Kidney (tissue), 14 donors: Measurements from ENCODE around the gene DCAF6. TPM values are rescaled to one million over a fixed set of nuclear protein-coding genes. Genes with fewer than 3 reads are reported as not detected.

Experiments
- DNase-seq, 5 donors: peaks; one replicate each; pipeline ENCODE4 v3.0.0-alpha.2; 2013 to 2020
- FAIRE-seq: peaks from 2 replicates; lab custom pipeline; 2012; peaks lifted over from hg19 to GRCh38; lab: Jason Lieb, UNC
- H3K27ac ChIP-seq, 2 donors: one replicate each; pipeline ENCODE4 v1.7.0; 2013; ENCODE audit warnings: low read depth in 2 of 2, low read length in 2 of 2, inconsistent platforms in 1 of 2
- H3K27me3 ChIP-seq: one replicate; pipeline ENCODE4 v1.7.1; 2013; ENCODE audit warnings: low read length, inconsistent platforms; ENCODE audit not compliant: control insufficient read depth, insufficient read depth
- H3K36me3 ChIP-seq, 3 donors: one replicate each; pipeline versions ENCODE4 v1.7.0 to v1.7.1; 2013; ENCODE audit warnings: low read length in 3 of 3, control low read depth in 1 of 3, inconsistent platforms in 1 of 3; ENCODE audit not compliant: insufficient read depth in 3 of 3, control insufficient read depth in 2 of 3
- H3K4me1 ChIP-seq, 3 donors: one replicate each; pipeline versions ENCODE4 v1.7.0 to v1.7.1; 2013; ENCODE audit warnings: low read length in 3 of 3, inconsistent platforms in 1 of 3, low read depth in 1 of 3; ENCODE audit not compliant: control insufficient read depth in 2 of 3, insufficient read depth in 2 of 3
- H3K4me3 ChIP-seq, 3 donors: one replicate each; pipeline versions ENCODE4 v1.7.0 to v1.8.1; 2013; ENCODE audit warnings: low read length in 3 of 3, control low read depth in 1 of 3, inconsistent platforms in 1 of 3
- H3K9ac ChIP-seq, 3 donors: one replicate each; pipeline versions ENCODE4 v1.7.0 to v1.7.1; 2013; ENCODE audit warnings: low read length in 3 of 3, control low read depth in 1 of 3, inconsistent platforms in 1 of 3
- H3K9me3 ChIP-seq, 3 donors: one replicate each; pipeline versions ENCODE4 v1.7.0 to v1.7.1; 2013; ENCODE audit warnings: low read length in 3 of 3, control low read depth in 1 of 3, inconsistent platforms in 1 of 3; ENCODE audit not compliant: control insufficient read depth in 2 of 3, insufficient read depth in 1 of 3
- intact Hi-C: fragments of 100-400 bp; cut with DNase I; formaldehyde crosslinking; loops from one replicate; pipeline ENCODE4 v1.11.1; 2022
- polyA plus RNA-seq: library from polyadenylated mRNA; stranded (reverse); fragments of 350-450 nt; fragmentation: Illumina TruSeq; extraction: RNeasy Lipid Tissue Mini Kit (QIAGEN cat#74804); gene quantifications from one replicate; pipeline ENCODE4 v1.2.3, GENCODE V29; 2014; ENCODE audit warnings: low read depth, low replicate concordance; ENCODE audit not compliant: insufficient read depth
- total RNA-seq: library from RNA; stranded (reverse); fragmentation: NEBNext Ultra II Directional; extraction: Animal tissue kit (Norgen Biotek cat#: 25700); gene quantifications from one replicate; pipeline ENCODE4 v1.2.1, GENCODE V29; 2021
- TF ChIP-seq, protein P1 (sequence below): IDR thresholded peaks from 3 replicates; pipeline ENCODE4 v1.5.1; 2012; ENCODE audit warnings: mild to moderate bottlenecking, moderate library complexity, borderline replicate concordance; ENCODE audit not compliant: insufficient read depth; ENCODE audit errors: extremely low read depth
- donor health status: control.
- donor health status: control.
- donor health status: control.
- donor health status: control.
- donor health status: control.
- donor health status: DM: yes; HTN: yes; CAD: no.
- donor health status: Normal renal cell carcinoma (clear cell type).

DCAF6 gene
- total and polyA plus RNA-seq, 2 donors from 2014 or later = 30.8 to 58.8 TPM

DNA sequence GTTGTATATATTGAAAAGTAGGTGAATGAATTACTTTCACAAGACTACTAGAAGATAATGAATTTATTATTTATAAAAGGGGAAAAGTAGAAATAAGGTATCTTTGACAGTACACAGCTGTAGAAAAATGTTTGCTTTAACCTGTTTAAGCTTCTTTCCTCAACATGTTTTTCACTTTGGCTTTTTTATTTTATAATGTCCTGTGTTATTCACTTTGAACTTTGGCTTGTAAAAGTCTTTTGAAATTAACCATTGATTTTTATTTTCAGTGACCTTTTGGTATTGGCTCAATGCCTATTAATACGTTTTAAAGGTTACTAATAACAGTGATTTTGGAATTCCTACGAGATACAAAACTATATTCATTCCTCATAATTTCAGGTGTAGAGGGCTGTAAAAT is 58.1 kb downstream of the DCAF6 start:
- FAIRE-seq = no peak
- intact Hi-C loops = no loop called here
- H3K36me3 ChIP-seq = no peaks in the 10 kb centered on the region
- peaks cover 0 to 3% (median 0%) of the 10 kb centered on the region in 3 donors for H3K4me1 ChIP-seq
- DNase-seq = no peak
- TF ChIP-seq, protein P1, sequence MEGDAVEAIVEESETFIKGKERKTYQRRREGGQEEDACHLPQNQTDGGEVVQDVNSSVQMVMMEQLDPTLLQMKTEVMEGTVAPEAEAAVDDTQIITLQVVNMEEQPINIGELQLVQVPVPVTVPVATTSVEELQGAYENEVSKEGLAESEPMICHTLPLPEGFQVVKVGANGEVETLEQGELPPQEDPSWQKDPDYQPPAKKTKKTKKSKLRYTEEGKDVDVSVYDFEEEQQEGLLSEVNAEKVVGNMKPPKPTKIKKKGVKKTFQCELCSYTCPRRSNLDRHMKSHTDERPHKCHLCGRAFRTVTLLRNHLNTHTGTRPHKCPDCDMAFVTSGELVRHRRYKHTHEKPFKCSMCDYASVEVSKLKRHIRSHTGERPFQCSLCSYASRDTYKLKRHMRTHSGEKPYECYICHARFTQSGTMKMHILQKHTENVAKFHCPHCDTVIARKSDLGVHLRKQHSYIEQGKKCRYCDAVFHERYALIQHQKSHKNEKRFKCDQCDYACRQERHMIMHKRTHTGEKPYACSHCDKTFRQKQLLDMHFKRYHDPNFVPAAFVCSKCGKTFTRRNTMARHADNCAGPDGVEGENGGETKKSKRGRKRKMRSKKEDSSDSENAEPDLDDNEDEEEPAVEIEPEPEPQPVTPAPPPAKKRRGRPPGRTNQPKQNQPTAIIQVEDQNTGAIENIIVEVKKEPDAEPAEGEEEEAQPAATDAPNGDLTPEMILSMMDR = no peak
- no peak overlapping the region for H3K9ac ChIP-seq
- H3K4me3 ChIP-seq = no peak overlapping the region
- H3K27ac ChIP-seq = no peak overlapping the region
- no peaks in the 10 kb centered on the region for H3K27me3 ChIP-seq
- no peaks in the 10 kb centered on the region for H3K9me3 ChIP-seq

DNA sequence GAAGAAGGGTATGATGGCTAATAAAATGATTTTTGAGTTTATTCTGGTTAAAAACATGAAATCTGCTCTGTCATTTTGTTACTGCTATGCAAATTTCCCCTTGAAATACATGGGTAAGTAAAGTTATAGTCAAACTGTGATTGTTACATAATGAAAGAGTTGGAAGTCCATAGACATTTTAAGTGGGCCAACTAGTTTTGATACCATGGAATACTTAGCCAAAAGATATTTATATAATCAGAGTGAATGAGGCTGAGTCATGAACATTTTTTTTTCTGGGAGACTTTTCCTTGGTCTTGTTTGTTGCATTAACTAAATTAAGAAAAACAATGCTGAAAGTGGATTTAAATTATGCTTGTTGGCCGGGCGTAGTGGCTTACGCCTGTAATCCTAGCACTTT is 58.6 kb downstream of the DCAF6 start:
- no peak overlapping the region for H3K27ac ChIP-seq
- H3K4me1 ChIP-seq = peaks cover 0 to 3% (median 0%) of the 10 kb centered on the region in 3 donors
- TF ChIP-seq, protein P1 = no peak
- no peaks in the 10 kb centered on the region for H3K36me3 ChIP-seq
- FAIRE-seq (no peak), DNase-seq (no peak)
- intact Hi-C loops = no loop called here
- H3K4me3 ChIP-seq = no peak overlapping the region
- H3K27me3 ChIP-seq = no peaks in the 10 kb centered on the region
- H3K9ac ChIP-seq = no peak overlapping the region
- no peaks in the 10 kb centered on the region for H3K9me3 ChIP-seq

DNA sequence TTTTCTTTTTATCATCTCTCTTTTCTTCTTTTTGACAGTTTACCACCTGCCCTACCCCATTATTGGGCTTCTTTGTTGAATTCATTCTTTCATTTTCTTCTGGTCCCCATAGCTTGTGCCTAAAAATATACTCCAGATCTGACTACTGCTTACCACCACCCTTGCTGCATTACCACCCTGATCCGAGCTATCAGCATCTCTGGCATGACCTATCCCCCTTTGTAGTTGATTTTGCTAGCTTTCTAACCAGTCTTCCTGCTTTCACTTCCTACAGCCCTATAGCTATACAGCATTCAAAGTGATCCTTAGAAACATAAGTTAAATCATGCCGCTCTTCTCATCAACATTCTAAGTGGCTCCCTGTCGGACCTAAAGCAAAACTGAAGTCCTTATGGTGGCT is 59.8 kb downstream of the DCAF6 start:
- FAIRE-seq = no peak
- intact Hi-C loops = no loop called here
- Histone ChIP-seq H3K36me3 (no peaks in the 10 kb centered on the region), H3K27me3 (no peaks in the 10 kb centered on the region), H3K4me3 (no peak overlapping the region), H3K4me1 (peaks cover 0 to 3% (median 0%) of the 10 kb centered on the region in 3 donors), H3K9ac (no peak overlapping the region), H3K9me3 (no peaks in the 10 kb centered on the region), H3K27ac (no peak overlapping the region)
- TF ChIP-seq, protein P1 = no peak
- no peak for DNase-seq

DNA sequence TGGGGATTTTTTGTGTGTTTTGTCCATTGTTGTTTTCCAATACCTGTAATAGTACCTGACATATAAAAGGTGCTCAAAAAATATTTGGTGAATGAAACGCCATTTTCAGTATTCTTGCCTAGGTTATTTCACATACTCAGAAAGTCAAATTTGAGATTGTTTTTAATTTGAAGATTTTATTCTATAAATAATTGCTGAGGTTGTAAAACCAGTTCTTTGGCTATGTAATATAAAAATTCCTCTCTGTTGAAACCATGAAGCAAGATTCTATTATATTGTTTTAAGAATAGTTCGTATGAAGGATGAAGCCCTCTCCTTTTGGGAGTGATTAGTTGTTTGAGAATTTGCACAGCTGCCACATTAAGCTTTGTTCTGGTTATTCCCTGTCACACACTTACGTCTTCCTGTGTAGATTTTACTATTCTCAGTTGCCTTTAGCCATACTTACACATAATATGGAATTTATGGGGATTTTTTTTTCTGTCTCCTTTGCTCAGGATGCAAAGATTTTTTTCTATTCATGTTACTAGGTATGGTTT is 60.6 kb downstream of the DCAF6 start:
- intact Hi-C loops = no loop called here
- Histone ChIP-seq H3K9ac (no peak overlapping the region), H3K27me3 (no peaks in the 10 kb centered on the region), H3K36me3 (no peaks in the 10 kb centered on the region), H3K4me1 (peaks cover 0 to 3% (median 0%) of the 10 kb centered on the region in 3 donors), H3K27ac (no peak overlapping the region), H3K9me3 (no peaks in the 10 kb centered on the region), H3K4me3 (no peak overlapping the region)
- DNase-seq = peak in 2 of 5 donors; percentile 7 to 13
- TF ChIP-seq, protein P1 = no peak
- FAIRE-seq = no peak
